Activated CD4-positive, alpha-beta T cell treated with anti-CD3 and anti-CD28 coated beads for 24 hours (primary cell): ENCODE measurements around the gene SLAMF9.

ENCODE experiments used
- DNase-seq, 2 donors: peaks; one replicate each; pipeline ENCODE4 v3.0.0-alpha.2; 2020; ENCODE audit warnings: low read depth in 2 of 2

SLAMF9 gene

DNA sequence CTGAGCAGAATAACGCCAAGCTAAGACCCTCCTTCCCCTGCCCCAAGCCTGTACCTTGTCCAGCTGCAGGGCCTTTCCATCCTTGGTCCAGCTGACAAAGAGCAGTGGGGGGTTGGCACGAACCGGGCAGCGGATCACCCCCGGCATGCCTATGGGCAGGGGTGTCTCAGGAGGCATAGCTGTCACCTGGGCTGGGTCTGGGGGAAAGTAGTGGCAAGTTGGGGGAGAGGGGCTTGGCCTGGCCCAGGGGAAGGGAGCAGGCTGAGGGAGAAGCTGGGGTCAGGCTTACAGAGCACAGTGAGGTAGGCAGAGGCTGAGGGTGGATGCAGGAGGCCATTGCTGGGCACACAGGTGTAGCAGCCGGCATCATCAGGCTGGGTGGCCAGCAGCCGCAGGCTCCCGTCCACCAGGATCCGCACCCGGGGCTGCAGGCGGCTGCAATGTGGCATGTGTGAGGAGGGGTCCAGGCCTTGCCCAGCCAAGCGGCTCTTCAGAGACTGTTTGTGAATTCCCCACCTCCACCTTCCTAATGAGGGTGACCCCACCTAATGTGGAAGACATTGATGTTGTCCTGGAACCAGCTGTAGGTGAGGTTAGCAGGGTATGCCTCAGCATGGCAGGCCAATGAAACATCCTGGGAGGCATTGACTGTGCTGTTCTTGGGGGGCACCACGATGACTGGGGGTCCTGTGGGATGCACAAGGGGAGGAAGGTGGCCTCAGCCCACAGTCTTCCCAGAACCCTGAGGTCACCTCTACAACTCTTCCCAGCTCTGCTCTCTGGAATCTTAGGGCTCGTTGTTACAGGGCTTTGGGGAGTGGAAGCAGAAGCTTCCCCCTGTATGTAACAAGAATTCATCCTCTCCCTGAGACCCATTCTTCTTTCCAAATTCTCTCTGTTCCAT, 19.6 kb downstream of the SLAMF9 start:
- DNase-seq = no peak

GRCh38 chr1:159933347-159933746, 20.7 kb downstream of the SLAMF9 start:
- DNase-seq = no peak

DNA sequence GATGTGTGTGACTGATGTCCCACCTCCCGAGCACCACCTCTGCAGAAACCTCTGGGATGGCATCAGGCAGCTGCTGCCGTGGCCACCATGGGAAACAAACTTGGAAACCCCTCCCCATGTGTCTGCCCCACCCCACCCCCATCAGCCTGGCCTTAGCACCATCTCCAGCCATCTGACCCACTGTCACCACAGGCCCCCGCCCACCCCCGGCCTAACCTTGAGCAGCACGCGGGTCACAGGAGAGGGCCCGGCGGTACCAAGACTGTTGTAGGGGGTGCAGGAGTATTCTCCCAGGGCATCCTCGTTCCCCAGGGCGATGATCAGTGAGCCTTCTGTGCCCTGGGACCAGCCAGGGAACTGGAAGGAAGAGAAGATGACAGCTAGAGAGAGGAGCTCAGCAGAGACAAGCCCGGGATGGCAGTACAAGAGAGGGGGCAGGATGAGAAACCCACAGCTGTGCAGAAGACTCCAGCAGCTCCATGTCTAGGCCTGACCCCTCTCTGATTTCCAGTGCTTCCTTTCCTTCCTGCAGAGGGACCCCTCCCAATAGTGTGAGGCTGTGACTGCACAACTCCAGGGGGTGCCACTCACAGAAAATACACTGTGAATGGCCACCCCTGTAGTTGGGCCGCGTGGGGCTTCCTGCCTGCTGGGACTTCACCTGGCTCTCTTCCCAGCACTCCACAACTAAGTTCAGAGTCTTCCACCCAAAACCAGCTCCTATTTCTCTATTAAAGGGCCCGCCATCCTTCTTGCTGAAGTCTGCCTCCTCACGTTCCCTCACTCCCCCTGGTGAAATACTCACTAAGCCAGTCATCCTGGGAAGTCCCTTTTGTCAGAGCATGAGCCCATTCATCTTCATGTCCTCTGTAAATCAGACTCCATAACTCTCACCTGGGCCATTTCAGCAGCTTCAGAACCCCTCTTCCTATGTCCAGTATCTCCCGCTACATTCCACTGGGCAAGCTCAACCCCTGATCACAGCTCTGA, 21.4 kb downstream of the SLAMF9 start:
- DNase-seq = no peak

GRCh38 chr1:159931795-159932173, 22.3 kb downstream of the SLAMF9 start:
- no peak for DNase-seq

DNA sequence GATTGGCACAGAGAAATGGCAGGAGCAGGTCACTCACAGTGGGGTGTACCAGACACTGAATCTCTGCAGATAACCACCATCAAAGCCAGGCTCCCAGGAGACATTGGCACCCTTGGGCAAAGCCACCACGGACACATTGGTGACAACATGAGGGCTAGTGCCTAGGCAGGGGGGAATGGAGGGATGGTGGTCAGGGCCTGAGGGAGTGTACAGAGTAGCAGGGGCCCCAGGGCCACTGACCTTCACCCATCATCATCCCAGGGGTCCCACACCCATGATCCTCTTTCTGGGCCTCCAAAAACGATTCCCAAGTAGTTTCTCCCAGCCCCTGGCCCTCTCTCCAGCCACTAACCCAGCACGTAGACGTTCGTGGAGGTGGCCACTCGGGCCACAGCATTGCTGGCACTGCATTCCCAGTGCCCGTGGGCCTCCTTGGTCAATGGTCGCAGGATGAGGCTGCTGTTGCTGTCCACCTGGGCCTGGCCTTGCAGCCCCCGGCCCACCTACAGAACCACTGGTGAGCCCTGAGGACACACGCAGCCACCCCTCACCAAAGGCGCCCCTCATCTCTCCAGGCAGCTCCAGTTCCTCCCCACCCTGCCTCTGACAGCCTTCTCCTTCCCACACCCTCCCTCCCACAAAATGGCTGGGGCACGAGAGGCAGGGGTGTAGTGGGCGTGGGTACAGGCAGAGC, 22.8 kb downstream of the SLAMF9 start:
- no peak for DNase-seq

GRCh38 chr1:159930634-159931033, 23.4 kb downstream of the SLAMF9 start:
- DNase-seq = no peak

DNA sequence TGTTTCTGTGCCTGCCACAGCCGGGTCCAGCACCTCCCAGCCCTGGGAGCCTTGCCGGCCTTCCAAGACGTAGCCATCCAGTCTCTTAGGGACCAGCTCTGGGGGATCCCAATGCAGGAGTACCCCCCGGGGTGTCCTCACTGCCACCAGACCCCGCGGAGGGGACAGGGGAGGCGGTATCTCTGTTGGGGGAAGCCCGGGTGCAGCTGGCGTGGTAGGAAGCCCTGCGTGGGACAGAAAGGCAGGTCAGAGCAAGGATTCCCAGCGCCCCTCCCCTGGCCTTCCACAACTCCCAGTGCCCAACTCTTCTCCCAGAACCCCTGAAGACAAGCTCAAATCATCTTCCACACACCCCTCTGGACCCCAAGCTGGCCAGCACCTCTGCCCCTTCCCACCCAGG, 23.8 kb downstream of the SLAMF9 start:
- no peak for DNase-seq

- DNase-seq = no peak
These were observed 24.6 kb downstream of the SLAMF9 start for GRCh38 chr1:159929155-159930051.

DNA sequence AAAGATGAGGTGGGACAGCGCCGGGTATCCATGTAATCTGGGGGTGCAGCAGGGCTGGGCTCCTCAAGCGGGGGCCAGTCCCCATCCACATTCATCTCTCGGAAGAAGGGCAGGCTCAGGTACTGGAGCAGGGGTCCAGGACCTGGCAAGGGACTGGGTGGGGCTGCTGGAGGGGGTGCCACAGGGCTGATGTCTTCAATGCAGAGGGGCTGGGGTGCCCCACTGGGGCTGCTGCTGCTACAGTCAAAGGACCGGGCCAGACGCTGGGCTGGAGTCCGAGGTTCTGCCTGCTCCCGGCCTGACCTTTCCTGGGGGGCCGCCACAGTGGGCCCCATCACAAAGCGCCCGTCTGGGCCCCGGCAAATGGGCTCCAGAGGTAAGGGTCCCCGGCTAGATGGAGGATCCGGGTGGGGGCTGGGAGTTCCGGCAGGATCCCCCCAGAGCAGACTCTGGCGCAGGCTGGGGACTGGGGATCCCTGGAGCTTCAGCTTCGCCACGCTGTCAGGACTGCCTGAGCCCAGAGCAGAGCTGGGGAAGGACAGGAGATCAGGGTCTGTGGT, 25.5 kb downstream of the SLAMF9 start:
- DNase-seq = no peak

- DNase-seq = no peak
These were observed 26.1 kb downstream of the SLAMF9 start for GRCh38 chr1:159927849-159928431.

- DNase-seq = no peak
These were observed 26.7 kb downstream of the SLAMF9 start for GRCh38 chr1:159927211-159927848.

GRCh38 chr1:159925719-159926078, 28.3 kb downstream of the SLAMF9 start:
- DNase-seq = peak in 1 of 2 donors; percentile 16

DNA sequence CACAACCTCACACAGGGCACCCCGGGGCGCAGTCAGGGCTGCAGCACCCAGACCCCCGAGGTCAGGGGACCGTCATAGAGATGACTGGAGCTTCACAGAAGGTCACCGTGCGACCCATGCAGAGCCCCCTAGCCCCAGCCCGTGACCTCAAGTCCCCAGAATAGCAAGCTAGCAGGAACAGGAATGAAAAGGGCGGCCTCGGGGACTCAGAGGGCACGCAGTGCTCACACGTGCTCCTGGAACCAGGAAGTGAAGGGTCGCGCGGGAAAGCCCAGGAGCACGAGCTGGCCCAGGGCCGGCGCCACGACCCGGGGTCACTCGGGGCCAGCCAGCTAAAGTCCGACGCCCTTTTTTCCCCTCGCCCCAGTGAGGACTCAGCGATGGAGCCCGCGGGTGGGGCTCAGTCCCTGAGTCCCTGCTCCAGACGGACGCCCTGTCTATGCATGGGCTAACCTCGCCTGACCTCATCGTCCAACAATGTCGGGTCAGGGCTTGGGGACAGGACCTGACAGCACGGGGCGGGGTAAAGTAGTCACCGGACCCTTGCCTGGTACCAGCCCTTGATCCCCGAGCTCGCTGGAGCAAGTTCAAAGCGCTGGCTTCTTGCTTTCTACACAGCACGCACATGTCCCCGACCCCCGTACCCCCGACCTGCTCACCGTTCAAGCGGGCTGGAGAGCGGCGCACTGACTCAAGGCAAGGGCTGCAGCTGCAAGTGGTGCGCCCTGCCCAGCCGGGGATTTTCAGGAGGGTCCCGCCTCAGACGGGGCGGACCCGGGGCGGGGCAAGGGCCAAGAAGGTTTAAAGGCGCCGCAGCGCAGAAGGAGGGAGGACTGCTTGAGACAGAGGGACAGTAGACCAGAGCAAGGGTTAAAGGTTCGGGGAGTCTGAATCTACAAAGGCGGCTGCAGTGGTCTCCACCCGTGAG, 29.0 kb downstream of the SLAMF9 start, which contains the start of gene TAGLN2:
TAGLN2 (minus strand) TSS at position 717 of the 928 bp plus-strand sequence. CDS start 4,998 bp downstream, outside the sequence.
- DNase-seq = peak; percentile 84 to 86

GRCh38 chr1:159924025-159924790, 29.8 kb downstream of the SLAMF9 start:
- DNase-seq = peak in 1 of 2 donors; percentile 42

DNA sequence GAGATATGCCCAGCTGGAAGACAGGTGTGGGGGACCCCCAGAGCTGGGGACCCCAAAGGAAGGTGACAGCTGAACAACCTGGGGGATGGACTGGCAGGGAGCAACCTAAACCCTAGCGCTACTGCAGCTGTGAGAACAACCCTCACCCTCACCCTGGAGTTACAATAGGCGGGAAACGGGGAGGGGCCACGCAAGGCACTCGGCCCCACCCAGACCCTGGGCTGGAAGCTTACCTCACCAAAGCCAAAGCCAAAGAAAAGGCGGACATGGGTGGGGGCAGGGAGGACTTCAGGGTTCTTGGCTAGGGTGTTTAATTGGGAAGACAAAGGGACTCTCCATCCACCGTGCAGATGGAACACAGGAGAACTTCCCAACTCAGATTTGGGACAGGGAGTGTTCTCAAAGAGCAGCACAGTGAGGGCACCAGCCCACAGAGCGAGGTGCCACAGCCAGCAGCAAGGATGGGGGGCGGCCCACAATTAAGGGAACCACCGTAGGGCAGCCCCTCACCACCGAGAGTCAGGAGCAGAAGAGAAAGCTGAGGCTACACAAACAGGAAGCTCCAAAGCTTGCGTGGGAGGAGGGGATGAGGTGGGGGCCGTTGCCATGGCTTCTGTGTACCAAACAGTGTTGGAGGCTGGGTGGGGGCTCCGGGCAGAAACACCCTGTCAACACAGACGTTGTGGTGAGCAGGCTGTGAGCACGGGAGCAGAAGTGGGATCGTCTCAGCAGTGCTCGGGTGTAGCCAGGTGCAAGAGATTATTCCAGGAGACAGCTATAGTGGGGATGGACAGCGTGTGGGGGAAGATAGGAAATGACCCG, 30.6 kb downstream of the SLAMF9 start:
- peak; percentile 46 to 66 for DNase-seq

DNA sequence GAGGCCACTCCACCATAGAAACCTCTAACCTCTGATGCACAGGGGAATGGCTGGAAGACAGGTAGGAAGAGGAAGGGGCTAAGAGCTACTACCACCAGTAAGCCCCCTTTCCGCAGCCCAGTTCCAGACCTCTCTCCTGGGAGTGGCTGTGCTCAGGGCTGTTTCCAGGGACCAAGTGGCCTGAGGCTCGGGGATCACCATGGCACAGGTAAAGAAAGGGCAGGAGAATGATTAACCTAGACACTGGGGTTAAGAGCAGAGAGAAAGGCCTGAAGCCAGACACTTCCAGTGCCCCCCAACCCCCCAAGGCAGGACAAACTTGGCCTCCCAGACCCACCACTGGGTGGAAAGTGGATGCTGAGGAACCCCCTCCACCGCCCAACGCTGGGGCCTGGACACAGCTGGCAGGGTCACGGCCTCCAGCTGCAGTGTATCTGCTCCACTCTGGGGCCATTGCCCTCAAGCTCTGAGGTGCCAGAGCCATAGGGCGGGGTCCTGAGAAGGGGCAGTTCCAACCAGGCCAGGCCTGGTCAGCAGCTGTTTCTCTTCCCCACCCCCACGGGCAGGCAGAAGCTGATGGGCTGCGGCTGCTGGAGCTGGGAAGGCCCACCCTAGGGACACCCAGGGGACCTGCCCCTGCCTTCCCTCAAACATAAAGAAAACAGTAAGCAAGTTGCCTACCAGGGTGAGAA, 31.4 kb downstream of the SLAMF9 start:
- DNase-seq = no peak
